Measurements from ENCODE around the gene IL10RA. TPM values are rescaled to one million over a fixed set of nuclear protein-coding genes. Genes with fewer than 3 reads are reported as not detected.

IL10RA gene
- total RNA-seq, result 4.2 TPM

GRCh38 chr11:117985953-117986887 lies at the start of gene IL10RA:
TSS of gene IL10RA (plus strand) at chr11:117986394. CDS start at chr11:117986468, 74 bp downstream.

Other genes starting within 250 kb of the IL10RA start
- 18.0 TPM for gene DSCAML1, start 189.2 kb upstream of the IL10RA start, total RNA-seq
- gene FXYD2, start 161.7 kb upstream of the IL10RA start, total RNA-seq, result 2.6 TPM
- 103 TPM for gene FXYD6, start 109.7 kb upstream of the IL10RA start, total RNA-seq
- 1.7 TPM for gene TMPRSS13, start 57.0 kb upstream of the IL10RA start, total RNA-seq
- 7.7 TPM for gene TMPRSS4, start 90.7 kb downstream of the IL10RA start, total RNA-seq
- gene SMIM35, start 100.6 kb downstream of the IL10RA start, total RNA-seq, result 0.11 TPM
- gene SCN4B, start 166.4 kb downstream of the IL10RA start, total RNA-seq, result 5.9 TPM
- 7.4 TPM for gene SCN2B, start 190.2 kb downstream of the IL10RA start, total RNA-seq
- gene JAML, start 238.6 kb downstream of the IL10RA start, total RNA-seq, result 3.3 TPM

Data from camera-type eye (tissue), 1 donor.